A549 (cell line): ENCODE results near the gene NDC80.

Source experiments
- CHD2 ChIP-seq: fragments of 150-350 bp; IDR thresholded peaks from 2 replicates; pipeline ENCODE4 v1.6.1; 2014; ENCODE audit warnings: low read length; ENCODE audit not compliant: partially characterized antibody
- CTCF ChIP-seq: fragments of >200 bp; sonication (Bioruptor Twin); formaldehyde crosslinking; IDR thresholded peaks from 3 replicates; pipeline ENCODE4 v1.5.1; 2016
- EP300 ChIP-seq, 2 experiments: fragments of >200 bp; sonication (Bioruptor Twin); formaldehyde crosslinking; IDR thresholded peaks; 2 replicates in 1 of 2; 3 replicates in 1 of 2; pipeline ENCODE4 v1.6.1; 2016 to 2017
- FOSL2 ChIP-seq, 2 experiments: fragments of 450-650 bp in 1 of 2; fragments of >200 bp in 1 of 2; sonication (Bioruptor Twin) in 1 of 2; formaldehyde crosslinking; IDR thresholded peaks; 2 replicates each; pipeline versions ENCODE4 v1.5.0 to v1.6.1; 2016 to 2020; ENCODE audit warnings: mild to moderate bottlenecking in 1 of 2, moderate library complexity in 1 of 2
- HDAC2 ChIP-seq: fragments of 200-600 bp; sonication (generic); IDR thresholded peaks from 2 replicates; pipeline ENCODE4 v1.6.1; 2016
- MAFK ChIP-seq: fragments of 450-650 bp; IDR thresholded peaks from 2 replicates; pipeline ENCODE4 v1.6.1; 2014; ENCODE audit not compliant: partially characterized antibody
- POLR2A ChIP-seq: IDR thresholded peaks from 2 replicates; pipeline ENCODE4 v1.6.1; 2012; ENCODE audit warnings: mild to moderate bottlenecking, low read length
- REST ChIP-seq: fragments of 200-600 bp; sonication (generic); IDR thresholded peaks from 2 replicates; pipeline ENCODE4 v1.6.1; 2016; ENCODE audit warnings: antibody characterized with exemption, mild to moderate bottlenecking, moderate library complexity
- RFX5 ChIP-seq: fragments of 450-650 bp; IDR thresholded peaks from 2 replicates; pipeline ENCODE4 v1.7.1; 2014; ENCODE audit warnings: antibody characterized with exemption, mild to moderate bottlenecking, moderate library complexity

GRCh38 chr18:2657788-2658458 lies 86.6 kb downstream of the NDC80 start:
- TF ChIP-seq POLR2A (no peak), CTCF (no peak), FOSL2 (IDR thresholded peaks at IDR 0.05) (no peak), FOSL2 (CRISPR knock-in tag; IDR thresholded peaks at IDR 0.05) (peak; percentile 84), MAFK (no peak), RFX5 (no peak), HDAC2 (no peak), REST (no peak), EP300 (IDR thresholded peaks at IDR 0.05) (no peak), CHD2 (no peak)
